Hematopoietic multipotent progenitor cell treated with erythropoietin and hydrocortisone succinate and interleukin-3 and kit ligand, for 4 days (in vitro differentiated cells): ENCODE measurements around the gene FZD1.

Experiments
- DNase-seq: peaks from one replicate; pipeline ENCODE4 v3.0.0-alpha.2; 2015

The FZD1 gene

GRCh38 chr7:91264046-91264923, at the start of gene FZD1:
TSS of gene FZD1 (plus strand) at chr7:91264433. CDS start at chr7:91264881, 448 bp downstream.
- peak; percentile 99 for DNase-seq

GRCh38 chr7:91226411-91226810, 37.8 kb upstream of the FZD1 start:
- no peak for DNase-seq

- DNase-seq: no peak
These were observed 35.9 kb upstream of the FZD1 start for GRCh38 chr7:91228327-91228726.

GRCh38 chr7:91228927-91229558, 35.2 kb upstream of the FZD1 start:
- DNase-seq: no peak

- DNase-seq: no peak
These were observed 34.1 kb upstream of the FZD1 start for GRCh38 chr7:91230100-91230499.

GRCh38 chr7:91230503-91230902, 33.7 kb upstream of the FZD1 start:
- no peak for DNase-seq

- DNase-seq: no peak
These were observed 31.0 kb upstream of the FZD1 start for GRCh38 chr7:91233212-91233611.

GRCh38 chr7:91235211-91235832, 28.9 kb upstream of the FZD1 start:
- no peak for DNase-seq

- DNase-seq: no peak
These were observed 25.0 kb upstream of the FZD1 start for GRCh38 chr7:91239171-91239604.

GRCh38 chr7:91239772-91240171, 24.5 kb upstream of the FZD1 start:
- DNase-seq: no peak

- DNase-seq: peak; percentile 14
These were observed 23.8 kb upstream of the FZD1 start for GRCh38 chr7:91240376-91240941.

- DNase-seq: no peak
These were observed 22.0 kb upstream of the FZD1 start for GRCh38 chr7:91242097-91242844.

- no peak for DNase-seq
These were observed 20.5 kb upstream of the FZD1 start for GRCh38 chr7:91243591-91244301.

- no peak for DNase-seq
These were observed 16.7 kb upstream of the FZD1 start for GRCh38 chr7:91247500-91247899.

GRCh38 chr7:91248996-91249395, 15.2 kb upstream of the FZD1 start:
- DNase-seq: no peak

GRCh38 chr7:91249506-91250233, 14.6 kb upstream of the FZD1 start:
- DNase-seq: no peak

- DNase-seq: no peak
These were observed 13.5 kb upstream of the FZD1 start for GRCh38 chr7:91250706-91251105.

- no peak for DNase-seq
These were observed 12.4 kb upstream of the FZD1 start for GRCh38 chr7:91251877-91252276.

GRCh38 chr7:91263384-91264045, 718 bp upstream of the FZD1 start:
- DNase-seq: peak; percentile 53

GRCh38 chr7:91264924-91265681, 870 bp downstream of the FZD1 start:
- DNase-seq: peak; percentile 83
